ENCODE results near the gene ZNF579.

DNA sequence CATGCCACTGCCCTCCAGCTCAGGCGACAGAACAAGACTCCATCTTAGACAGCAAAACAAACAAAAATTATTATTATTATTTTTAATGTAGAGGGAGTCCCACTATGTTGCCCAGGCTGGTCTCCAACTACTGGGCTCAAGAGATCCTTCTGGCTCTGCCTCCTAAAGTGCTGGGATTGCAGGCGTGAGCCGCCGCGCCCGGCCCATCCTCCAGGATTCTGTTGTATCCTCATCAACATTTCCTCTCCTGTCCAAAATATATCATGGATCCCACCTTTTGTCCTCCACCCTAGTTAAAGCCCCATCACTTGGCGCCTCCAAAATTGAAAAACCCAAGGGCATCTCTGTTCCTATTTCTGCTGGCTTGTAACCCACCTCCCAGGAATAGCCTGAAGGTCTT is 42.5 kb upstream of the ZNF579 start:
- TF ChIP-seq HLTF (IDR thresholded peaks at IDR 0.05) = no peak
- TF ChIP-seq RBM17 (IDR thresholded peaks at IDR 0.05; ENCODE audit: borderline replicate concordance, low read depth, low read length) = no peak
- TF ChIP-seq ZNF717 (CRISPR knock-in tag; IDR thresholded peaks at IDR 0.05) = no peak
- TF ChIP-seq FOXA3 (CRISPR knock-in tag; conservative IDR thresholded peaks at IDR 0.05 in 1 of 2, IDR thresholded peaks at IDR 0.05 in 1 of 2) = no peak
- no peak for TF ChIP-seq BHLHE40 (IDR thresholded peaks at IDR 0.05; ENCODE audit: low read length)
- TF ChIP-seq KDM1A (IDR thresholded peaks at IDR 0.05) = no peak
- no peak for TF ChIP-seq ZNF586 (CRISPR knock-in tag; conservative IDR thresholded peaks at IDR 0.05)
- no peak for TF ChIP-seq POLR2A (conservative IDR thresholded peaks at IDR 0.05)
- TF ChIP-seq CHD2 (IDR thresholded peaks at IDR 0.05; ENCODE audit: low read depth, low read length) = no peak
- TF ChIP-seq, protein P1, sequence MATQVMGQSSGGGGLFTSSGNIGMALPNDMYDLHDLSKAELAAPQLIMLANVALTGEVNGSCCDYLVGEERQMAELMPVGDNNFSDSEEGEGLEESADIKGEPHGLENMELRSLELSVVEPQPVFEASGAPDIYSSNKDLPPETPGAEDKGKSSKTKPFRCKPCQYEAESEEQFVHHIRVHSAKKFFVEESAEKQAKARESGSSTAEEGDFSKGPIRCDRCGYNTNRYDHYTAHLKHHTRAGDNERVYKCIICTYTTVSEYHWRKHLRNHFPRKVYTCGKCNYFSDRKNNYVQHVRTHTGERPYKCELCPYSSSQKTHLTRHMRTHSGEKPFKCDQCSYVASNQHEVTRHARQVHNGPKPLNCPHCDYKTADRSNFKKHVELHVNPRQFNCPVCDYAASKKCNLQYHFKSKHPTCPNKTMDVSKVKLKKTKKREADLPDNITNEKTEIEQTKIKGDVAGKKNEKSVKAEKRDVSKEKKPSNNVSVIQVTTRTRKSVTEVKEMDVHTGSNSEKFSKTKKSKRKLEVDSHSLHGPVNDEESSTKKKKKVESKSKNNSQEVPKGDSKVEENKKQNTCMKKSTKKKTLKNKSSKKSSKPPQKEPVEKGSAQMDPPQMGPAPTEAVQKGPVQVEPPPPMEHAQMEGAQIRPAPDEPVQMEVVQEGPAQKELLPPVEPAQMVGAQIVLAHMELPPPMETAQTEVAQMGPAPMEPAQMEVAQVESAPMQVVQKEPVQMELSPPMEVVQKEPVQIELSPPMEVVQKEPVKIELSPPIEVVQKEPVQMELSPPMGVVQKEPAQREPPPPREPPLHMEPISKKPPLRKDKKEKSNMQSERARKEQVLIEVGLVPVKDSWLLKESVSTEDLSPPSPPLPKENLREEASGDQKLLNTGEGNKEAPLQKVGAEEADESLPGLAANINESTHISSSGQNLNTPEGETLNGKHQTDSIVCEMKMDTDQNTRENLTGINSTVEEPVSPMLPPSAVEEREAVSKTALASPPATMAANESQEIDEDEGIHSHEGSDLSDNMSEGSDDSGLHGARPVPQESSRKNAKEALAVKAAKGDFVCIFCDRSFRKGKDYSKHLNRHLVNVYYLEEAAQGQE (IDR thresholded peaks at IDR 0.05; ENCODE audit: borderline replicate concordance) = no peak
- TF ChIP-seq, protein P1 (CRISPR knock-in tag; IDR thresholded peaks at IDR 0.05; ENCODE audit: low read depth) = no peak
- TF ChIP-seq, protein P2, sequence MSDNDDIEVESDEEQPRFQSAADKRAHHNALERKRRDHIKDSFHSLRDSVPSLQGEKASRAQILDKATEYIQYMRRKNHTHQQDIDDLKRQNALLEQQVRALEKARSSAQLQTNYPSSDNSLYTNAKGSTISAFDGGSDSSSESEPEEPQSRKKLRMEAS (CRISPR knock-in tag; IDR thresholded peaks at IDR 0.05) = no peak
- no peak for TF ChIP-seq TAF1 (IDR thresholded peaks at IDR 0.05; ENCODE audit: control insufficient read depth, extremely low read depth, insufficient read depth, low read length, severe bottlenecking)
- TF ChIP-seq CHCHD3 (CRISPR knock-in tag; IDR thresholded peaks at IDR 0.05) = no peak

Measured in K562 (cell line).